Dendritic cell treated with granulocyte-macrophage colony-stimulating factor and Interleukin-4, amounts not matched to agents 40 ng/mL and 50 ng/mL, for 4 days (primary cell): ENCODE data around the gene SYNGR3.

Experiments
- H3K27ac Mint-ChIP-seq: one replicate; pipeline ENCODE4 v1.8.0; 2022; ENCODE audit warnings: mild to moderate bottlenecking, mixed read lengths
- H3K27me3 Mint-ChIP-seq: one replicate; pipeline ENCODE4 v1.8.0; 2022; ENCODE audit warnings: mild to moderate bottlenecking, mixed read lengths
- H3K36me3 Mint-ChIP-seq: one replicate; pipeline ENCODE4 v1.8.0; 2022; ENCODE audit warnings: low read depth, mixed read lengths
- H3K4me1 Mint-ChIP-seq: one replicate; pipeline ENCODE4 v1.8.0; 2022; ENCODE audit warnings: low read depth, mixed read lengths
- H3K4me3 Mint-ChIP-seq: one replicate; pipeline ENCODE4 v1.8.0; 2022; ENCODE audit warnings: mild to moderate bottlenecking, moderate library complexity, mixed read lengths
- H3K9me3 Mint-ChIP-seq: one replicate; pipeline ENCODE4 v1.8.0; 2022; ENCODE audit warnings: mixed read lengths
- intact Hi-C: fragments of 100-400 bp; cut with micrococcal nuclease; formaldehyde crosslinking; loops from one replicate; pipeline ENCODE4 v1.15.0; 2022

SYNGR3 gene

DNA sequence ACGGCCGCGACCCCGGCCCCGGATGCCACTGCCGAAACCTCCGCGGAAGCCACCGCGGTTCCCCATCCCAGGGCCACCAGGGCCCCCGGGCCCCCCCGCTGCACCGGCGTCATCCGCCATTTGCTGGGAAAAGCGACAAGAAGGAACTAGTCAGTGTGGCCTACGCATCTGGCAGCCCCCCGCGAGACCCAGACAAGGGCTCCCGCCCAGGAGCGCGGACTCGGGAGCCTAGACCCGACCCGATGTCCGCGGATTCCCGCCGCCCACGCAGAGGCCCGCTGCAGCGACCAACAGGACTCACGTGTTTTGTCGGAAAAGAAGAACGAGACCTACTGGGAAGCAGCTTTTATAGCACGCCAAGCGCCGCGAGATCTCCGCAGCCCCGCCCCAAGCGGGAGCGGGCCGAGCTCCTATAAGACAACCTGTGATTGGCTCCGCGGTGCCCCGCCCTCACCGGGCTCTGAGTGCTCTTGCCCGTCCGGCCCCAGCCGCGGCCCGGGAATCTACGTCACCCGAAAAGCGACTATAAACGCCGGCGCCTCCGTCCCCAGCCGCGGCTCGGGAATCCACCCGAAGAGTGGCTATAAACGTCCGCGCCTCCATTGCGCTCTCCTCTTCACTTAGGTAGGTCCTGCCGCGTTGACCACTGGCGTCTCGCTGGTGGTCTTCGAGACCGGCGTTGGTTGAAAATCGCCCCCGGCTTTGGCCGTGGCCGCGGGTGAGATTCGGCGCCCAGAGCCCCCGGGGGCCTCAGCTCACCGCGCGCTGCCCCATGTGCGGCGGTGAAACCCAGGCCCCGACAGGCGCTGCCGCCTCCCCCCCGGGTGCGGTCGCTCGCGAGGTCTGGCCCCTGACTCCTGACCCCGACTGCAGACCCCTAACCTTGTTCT is 25.0 kb upstream of the SYNGR3 start, which contains the start of gene RPS2:
Gene RPS2, minus strand, starts transcription at position 321 of the 890 bp plus-strand sequence. Its CDS starts 201 bp downstream, at position 120.
- Mint-ChIP-seq H3K4me1 (peaks cover 52% of the 10 kb centered on the region), H3K27ac (peak within 1 kb of the TSS; percentile 97), H3K4me3 (peak within 1 kb of the TSS; percentile 88), H3K9me3 (no peaks in the 10 kb centered on the region), H3K36me3 (peaks cover 59% of the 10 kb centered on the region), H3K27me3 (no peaks in the 10 kb centered on the region)
- intact Hi-C loops, result no loop called here

DNA sequence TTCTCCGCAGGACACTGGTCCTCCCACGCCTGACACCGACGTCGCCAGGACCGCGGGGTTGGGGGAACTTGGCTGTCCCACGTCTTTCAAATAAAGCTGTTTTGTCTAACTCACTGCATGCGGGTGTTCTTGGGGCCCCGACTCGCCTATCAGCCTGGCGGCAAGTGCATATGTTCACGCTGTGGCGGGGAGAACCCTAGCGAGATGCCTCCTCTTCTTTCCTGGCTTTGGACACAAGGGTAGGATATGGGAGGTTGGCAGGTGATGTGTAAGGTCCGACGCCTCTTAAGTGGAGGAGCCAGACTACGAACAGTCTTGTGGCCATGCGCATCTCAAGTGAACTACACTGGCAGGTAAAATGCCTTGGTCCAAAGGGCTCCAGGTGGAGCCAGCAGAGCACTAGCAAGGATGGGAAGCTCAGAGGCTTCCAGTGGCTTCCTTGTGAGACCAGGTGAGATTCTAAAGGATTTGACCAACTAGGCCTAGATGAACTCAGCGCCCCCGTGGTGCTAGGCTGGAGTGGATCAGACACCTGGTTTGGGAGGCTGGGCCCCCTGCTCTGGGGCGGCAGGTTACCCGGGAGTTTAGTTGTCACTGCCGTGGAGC is 24.3 kb upstream of the SYNGR3 start:
- peak overlapping the region; percentile 88 for H3K4me3 Mint-ChIP-seq
- H3K27ac Mint-ChIP-seq, result peak overlapping the region; percentile 97
- H3K27me3 Mint-ChIP-seq, result no peaks in the 10 kb centered on the region
- H3K4me1 Mint-ChIP-seq, result peaks cover 49% of the 10 kb centered on the region
- H3K9me3 Mint-ChIP-seq, result no peaks in the 10 kb centered on the region
- peaks cover 52% of the 10 kb centered on the region for H3K36me3 Mint-ChIP-seq
- intact Hi-C loops, result no loop called here

DNA sequence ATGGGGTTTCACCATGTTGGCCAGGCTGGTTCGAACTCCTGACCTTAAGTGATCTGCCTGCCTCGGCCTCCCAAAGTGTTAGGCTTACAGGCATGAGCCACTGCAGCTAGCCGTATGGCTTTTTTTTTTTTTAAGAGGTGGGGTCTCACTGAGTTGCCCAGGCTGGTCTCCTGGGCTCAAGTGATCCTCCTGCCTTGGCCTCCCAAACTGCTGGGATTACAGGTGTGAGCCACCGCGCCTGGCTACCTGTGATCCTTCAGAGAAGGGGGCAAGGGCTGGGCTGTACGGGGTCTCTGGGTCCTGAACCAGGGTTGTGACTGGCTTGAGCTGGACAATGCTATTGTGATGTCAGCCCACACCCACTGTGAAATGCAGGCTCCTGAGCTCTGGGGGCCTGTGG is 23.3 kb upstream of the SYNGR3 start, which contains the start of gene RNF151:
Gene RNF151, plus strand, starts transcription at position 397 of the 400 bp plus-strand sequence. CDS start 26 bp downstream, outside the sequence.
- Mint-ChIP-seq H3K9me3 (no peaks in the 10 kb centered on the region), H3K27ac (peak within 1 kb of the TSS; percentile 97), H3K27me3 (no peaks in the 10 kb centered on the region), H3K4me3 (peak within 1 kb of the TSS; percentile 88), H3K36me3 (peaks cover 45% of the 10 kb centered on the region), H3K4me1 (peaks cover 50% of the 10 kb centered on the region)
- intact Hi-C loops, result no loop called here

DNA sequence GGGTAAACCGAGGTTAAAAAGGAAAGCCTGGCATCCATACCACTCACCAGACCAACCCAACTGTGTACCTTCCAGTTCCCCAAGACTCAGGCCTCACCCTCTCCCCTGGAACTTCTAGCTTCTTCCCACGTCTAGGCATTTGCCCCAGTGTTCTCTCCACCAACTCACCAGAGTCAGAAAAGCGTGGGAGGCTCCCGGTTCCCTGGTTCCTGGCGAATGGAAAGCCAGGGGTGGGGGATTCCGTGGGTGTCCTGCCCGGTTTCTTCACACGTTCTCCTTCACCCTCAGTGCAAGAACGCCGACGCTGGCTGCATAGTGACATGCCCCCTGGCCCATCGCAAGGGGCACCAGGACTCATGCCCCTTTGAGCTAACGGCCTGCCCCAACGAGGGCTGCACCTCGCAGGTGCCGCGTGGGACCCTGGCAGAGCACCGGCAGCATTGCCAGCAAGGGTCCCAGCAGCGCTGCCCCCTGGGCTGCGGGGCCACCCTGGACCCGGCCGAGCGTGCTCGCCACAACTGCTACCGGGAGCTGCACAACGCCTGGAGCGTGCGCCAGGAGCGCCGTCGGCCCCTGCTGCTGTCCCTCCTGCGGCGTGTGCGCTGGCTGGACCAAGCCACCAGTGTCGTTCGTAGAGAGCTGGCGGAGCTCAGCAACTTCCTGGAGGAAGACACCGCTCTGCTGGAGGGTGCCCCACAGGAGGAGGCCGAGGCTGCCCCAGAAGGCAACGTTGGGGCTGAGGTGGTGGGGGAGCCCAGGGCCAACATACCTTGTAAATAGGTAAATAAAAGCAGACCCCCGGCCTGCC is 21.4 kb upstream of the SYNGR3 start:
- Mint-ChIP-seq H3K4me3 (no peak overlapping the region), H3K9me3 (no peaks in the 10 kb centered on the region)

DNA sequence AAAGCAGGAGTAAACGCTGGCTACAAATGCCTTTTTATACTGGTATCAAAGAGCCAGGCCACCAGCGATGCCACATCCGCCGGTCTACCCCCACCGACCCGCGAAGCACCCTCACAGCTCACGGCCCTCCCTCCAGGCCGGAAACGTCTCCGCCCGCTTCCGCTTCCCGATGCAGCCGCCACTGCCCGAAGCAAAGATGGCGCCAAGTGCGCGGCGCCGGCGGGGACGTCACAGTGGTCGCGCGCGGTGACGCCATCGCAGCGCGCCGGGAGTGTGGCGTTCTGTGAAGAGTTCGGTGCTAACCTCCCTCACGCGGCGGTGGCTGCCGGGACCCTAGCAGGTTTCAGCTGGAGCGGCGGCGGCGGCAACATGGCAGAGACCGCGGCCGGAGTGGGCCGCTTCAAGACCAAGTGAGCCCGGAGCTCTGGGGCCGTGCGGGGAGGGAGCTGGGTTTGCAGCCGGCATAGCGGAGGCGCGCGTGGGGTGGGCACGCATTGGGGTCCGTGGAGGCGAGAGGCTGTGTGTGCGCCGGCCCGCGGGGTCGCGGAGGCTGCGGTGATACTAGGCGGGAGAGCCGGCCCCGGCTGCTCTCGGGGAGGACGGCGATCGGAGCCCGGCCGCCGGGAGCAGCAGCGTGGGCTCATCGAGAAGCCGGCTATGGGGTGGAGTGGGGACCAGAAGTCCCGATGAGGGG is 17.8 kb upstream of the SYNGR3 start, which contains the start of gene TBL3:
Gene TBL3, plus strand, starts transcription at position 258 of the 694 bp plus-strand sequence. Its CDS starts 112 bp downstream, at position 370.
- intact Hi-C loops, result no loop called here
- Mint-ChIP-seq H3K27ac (peak within 1 kb of the TSS; percentile 98), H3K9me3 (no peaks in the 10 kb centered on the region), H3K36me3 (peaks cover 45% of the 10 kb centered on the region), H3K4me1 (peaks cover 37% of the 10 kb centered on the region), H3K27me3 (no peaks in the 10 kb centered on the region), H3K4me3 (peak within 1 kb of the TSS; percentile 96)

More for the DNA sequence above, 21.4 kb upstream of the SYNGR3 start:
- Mint-ChIP-seq H3K36me3 (peaks cover 34% of the 10 kb centered on the region), H3K27ac (no peak overlapping the region), H3K4me1 (peaks cover 46% of the 10 kb centered on the region), H3K27me3 (no peaks in the 10 kb centered on the region)
- intact Hi-C loops, result no loop called here

DNA sequence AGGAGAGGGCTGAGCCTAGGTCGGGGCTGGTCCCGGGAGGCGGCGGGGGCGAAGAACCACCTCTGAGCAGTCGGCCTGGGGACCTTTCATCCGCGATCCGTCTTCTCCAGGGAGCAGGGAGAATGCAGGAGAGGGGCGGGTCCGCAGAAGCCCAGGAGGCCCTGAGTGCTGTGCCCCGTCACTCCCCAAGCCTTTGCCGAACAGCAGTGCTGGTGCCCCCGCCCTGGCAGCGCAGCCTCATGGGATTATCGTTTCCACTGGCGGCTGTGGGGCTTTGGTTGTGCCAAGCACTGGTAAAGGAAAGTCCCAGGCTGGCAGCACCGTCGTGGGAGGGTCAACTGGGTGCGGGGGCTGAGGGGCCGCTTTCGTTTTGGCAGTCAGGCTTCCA is 17.3 kb upstream of the SYNGR3 start:
- H3K27me3 Mint-ChIP-seq, result peaks cover 2% of the 10 kb centered on the region
- peaks cover 50% of the 10 kb centered on the region for H3K36me3 Mint-ChIP-seq
- intact Hi-C loops, result no loop called here
- peak overlapping the region; percentile 98 for H3K27ac Mint-ChIP-seq
- H3K4me3 Mint-ChIP-seq, result peak overlapping the region; percentile 96
- no peaks in the 10 kb centered on the region for H3K9me3 Mint-ChIP-seq
- H3K4me1 Mint-ChIP-seq, result peaks cover 37% of the 10 kb centered on the region

DNA sequence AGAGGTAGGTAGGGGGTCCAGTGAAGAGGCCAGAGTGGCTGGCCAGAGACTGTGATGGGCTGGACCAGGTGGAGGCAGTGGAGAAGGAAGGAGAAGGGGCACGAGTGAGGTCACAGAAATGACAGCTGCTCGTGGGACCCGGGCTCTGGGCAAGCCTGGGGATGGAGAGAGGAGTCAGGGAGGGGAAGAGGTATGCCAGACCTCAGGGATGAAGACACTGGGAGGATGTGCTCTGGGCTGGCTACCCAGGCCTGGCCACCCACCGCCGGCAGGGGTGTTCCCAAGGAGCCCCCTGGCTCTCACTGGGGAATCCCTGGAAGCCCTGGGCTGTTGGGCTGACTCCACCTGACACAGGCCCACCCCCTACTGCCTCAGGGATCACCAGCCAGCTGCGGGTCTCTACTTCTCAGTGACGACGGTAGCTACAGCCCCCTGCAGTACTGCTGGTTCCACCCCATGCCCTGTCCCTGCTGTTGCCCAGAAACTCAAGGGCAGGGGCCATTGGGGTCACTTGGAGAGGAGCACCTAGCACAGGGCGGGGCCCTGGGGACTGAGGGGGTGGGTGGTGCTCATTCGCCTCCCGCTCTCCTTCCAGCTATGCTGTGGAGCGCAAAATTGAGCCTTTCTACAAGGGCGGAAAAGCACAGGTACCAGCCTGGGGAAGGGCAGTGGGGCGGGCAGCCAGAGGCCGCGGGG is 16.2 kb upstream of the SYNGR3 start:
- peaks cover 61% of the 10 kb centered on the region for H3K36me3 Mint-ChIP-seq
- no peak overlapping the region for H3K4me3 Mint-ChIP-seq
- H3K4me1 Mint-ChIP-seq, result peaks cover 39% of the 10 kb centered on the region
- H3K27ac Mint-ChIP-seq, result peak overlapping the region; percentile 98
- H3K9me3 Mint-ChIP-seq, result no peaks in the 10 kb centered on the region
- intact Hi-C loops, result no loop called here
- peaks cover 14% of the 10 kb centered on the region for H3K27me3 Mint-ChIP-seq

DNA sequence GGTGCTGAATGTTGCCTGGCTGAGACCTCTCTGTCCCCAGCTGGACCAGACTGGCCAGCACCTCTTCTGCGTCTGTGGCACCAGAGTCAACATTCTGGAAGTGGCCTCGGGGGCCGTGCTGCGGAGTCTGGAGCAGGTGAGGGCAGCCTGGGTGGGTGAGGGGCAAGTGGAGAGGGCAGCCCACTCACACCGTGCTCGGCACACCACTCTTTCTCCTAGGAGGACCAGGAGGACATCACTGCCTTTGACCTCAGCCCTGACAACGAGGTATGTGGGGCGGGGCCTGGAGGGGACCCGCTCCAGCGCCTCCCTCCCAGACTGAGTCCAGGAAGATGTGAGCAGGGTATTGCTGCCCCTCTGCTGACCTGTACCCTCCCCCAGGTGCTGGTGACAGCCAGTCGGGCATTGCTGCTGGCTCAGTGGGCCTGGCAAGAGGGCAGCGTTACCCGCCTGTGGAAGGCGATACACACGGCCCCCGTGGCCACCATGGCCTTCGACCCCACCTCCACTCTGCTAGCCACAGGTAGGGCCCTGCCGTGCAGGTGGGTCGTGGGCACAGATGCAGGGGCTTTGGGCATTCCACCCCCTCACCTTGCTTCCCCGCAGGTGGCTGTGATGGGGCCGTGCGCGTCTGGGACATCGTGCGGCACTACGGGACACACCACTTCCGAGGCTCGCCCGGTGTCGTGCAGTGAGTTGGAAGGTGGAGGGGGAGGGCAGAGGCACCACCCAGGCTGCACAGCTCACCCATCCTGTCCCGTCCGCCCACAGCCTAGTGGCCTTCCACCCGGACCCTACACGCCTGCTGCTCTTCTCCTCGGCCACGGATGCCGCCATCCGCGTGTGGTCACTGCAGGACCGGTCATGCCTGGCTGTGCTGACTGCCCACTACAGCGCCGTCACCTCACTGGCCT is 15.4 kb upstream of the SYNGR3 start:
- Mint-ChIP-seq H3K4me3 (no peak overlapping the region), H3K27me3 (peaks cover 20% of the 10 kb centered on the region), H3K27ac (no peak overlapping the region), H3K9me3 (no peaks in the 10 kb centered on the region), H3K36me3 (peaks cover 69% of the 10 kb centered on the region), H3K4me1 (peaks cover 42% of the 10 kb centered on the region)
- intact Hi-C loops, result no loop called here

DNA sequence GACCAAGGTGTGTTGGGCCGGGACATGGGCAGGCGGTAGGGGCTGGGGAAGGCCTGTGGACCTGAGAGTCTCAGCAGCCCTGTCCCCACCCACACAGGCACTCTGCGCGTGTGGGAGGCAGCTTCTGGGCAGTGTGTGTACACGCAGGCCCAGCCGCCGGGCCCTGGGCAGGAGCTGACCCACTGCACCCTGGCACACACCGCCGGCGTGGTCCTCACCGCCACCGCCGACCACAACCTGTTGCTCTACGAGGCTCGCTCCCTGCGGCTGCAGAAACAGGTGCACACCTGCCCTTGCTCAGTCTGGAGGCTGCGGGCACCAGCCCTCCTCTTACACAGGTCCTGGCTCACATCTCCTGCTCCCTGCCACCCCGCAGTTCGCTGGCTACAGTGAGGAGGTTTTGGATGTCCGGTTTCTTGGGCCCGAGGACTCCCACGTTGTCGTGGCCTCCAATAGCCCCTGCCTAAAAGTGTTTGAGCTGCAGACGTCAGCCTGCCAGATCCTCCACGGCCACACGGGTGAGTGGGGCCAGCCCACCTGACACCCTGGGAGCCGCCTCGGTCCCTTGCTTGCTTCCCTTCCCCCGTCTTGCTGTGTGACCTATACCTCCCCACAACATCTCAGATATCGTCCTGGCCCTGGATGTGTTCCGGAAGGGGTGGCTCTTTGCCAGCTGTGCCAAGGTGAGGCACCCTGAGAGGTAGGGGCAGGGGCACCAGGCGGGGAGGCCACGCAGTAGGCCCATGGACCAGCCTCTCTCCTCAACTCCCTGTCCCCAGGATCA is 14.1 kb upstream of the SYNGR3 start:
- no peaks in the 10 kb centered on the region for H3K9me3 Mint-ChIP-seq
- H3K4me1 Mint-ChIP-seq, result peaks cover 36% of the 10 kb centered on the region
- H3K4me3 Mint-ChIP-seq, result no peak overlapping the region
- intact Hi-C loops, result no loop called here
- no peak overlapping the region for H3K27ac Mint-ChIP-seq
- H3K27me3 Mint-ChIP-seq, result peaks cover 32% of the 10 kb centered on the region
- H3K36me3 Mint-ChIP-seq, result peaks cover 71% of the 10 kb centered on the region

DNA sequence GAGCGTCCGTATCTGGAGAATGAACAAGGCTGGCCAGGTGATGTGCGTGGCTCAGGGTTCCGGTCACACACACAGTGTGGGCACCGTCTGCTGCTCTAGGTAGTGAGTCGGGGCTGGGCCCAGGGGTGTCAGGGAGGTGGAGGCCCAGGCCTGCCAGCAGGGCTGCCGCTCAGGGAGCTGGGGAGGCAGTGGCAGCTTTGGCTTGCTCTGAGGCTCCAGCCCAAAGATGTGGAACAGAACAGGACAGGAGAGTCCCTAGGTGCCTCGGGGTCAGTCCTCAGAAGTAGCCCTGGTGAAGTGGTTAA is 13.6 kb upstream of the SYNGR3 start:
- peaks cover 31% of the 10 kb centered on the region for H3K4me1 Mint-ChIP-seq
- intact Hi-C loops, result no loop called here
- H3K4me3 Mint-ChIP-seq, result no peak overlapping the region
- peaks cover 71% of the 10 kb centered on the region for H3K36me3 Mint-ChIP-seq
- peaks cover 37% of the 10 kb centered on the region for H3K27me3 Mint-ChIP-seq
- H3K9me3 Mint-ChIP-seq, result no peaks in the 10 kb centered on the region
- no peak overlapping the region for H3K27ac Mint-ChIP-seq

DNA sequence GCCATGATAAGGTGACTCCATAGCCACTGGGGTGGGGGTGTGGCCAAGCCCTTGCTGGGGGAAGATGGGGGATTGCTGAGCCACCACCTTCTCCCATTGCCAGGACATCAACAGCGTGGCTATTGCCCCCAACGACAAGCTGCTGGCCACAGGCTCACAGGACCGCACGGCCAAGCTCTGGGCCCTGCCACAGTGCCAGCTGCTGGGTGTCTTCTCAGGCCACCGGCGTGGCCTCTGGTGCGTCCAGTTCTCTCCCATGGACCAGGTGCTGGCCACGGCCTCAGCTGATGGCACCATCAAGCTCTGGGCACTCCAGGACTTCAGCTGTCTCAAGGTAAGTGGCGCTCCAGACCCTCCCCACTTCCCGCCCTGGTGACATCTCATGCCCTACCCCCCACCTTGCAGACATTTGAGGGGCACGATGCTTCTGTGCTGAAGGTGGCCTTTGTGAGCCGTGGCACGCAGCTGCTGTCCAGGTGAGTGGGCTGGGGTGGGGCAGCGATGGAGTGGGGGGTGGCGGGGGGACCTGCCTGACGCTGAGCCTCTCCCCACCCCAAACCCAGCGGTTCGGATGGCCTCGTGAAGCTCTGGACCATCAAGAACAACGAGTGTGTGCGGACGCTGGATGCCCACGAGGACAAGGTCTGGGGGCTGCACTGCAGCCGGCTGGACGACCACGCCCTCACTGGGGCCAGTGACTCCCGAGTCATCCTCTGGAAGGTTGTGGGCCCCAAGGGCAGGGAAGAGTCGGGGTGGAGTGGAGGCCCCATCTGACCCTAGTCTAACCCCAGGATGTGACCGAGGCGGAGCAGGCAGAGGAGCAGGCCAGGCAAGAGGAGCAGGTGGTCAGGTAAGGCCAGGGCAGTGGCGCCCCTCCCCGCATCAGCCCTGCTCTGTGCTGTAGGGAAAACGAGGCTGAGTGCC is 12.6 kb upstream of the SYNGR3 start:
- Mint-ChIP-seq H3K27me3 (peaks cover 48% of the 10 kb centered on the region), H3K4me1 (peaks cover 22% of the 10 kb centered on the region), H3K36me3 (peaks cover 61% of the 10 kb centered on the region), H3K27ac (no peak overlapping the region), H3K9me3 (no peaks in the 10 kb centered on the region), H3K4me3 (no peak overlapping the region)
- intact Hi-C loops, result no loop called here
